Mesendoderm (in vitro differentiated cells): ENCODE measurements around the gene KLHL13.

ENCODE experiments used
- DNase-seq: peaks from one replicate; pipeline ENCODE4 v3.0.0; 2013
- H2AK5ac ChIP-seq: 2 replicates; pipeline ENCODE4 v1.6.1; 2013; ENCODE audit warnings: low read length, inconsistent platforms
- H2BK120ac ChIP-seq: 2 replicates; pipeline ENCODE4 v1.6.1; 2013; ENCODE audit warnings: low read depth, mild to moderate bottlenecking, low read length, moderate library complexity, mixed read lengths
- H2BK15ac ChIP-seq: replicated peaks from 2 replicates; pipeline ENCODE4 v1.6.1; 2013; ENCODE audit warnings: low read depth, mild to moderate bottlenecking, moderate library complexity
- H2BK5ac ChIP-seq: 2 replicates; pipeline ENCODE4 v1.6.1; 2013; ENCODE audit warnings: low read length, inconsistent platforms
- H3K18ac ChIP-seq: 2 replicates; pipeline ENCODE4 v1.6.1; 2013; ENCODE audit warnings: mild to moderate bottlenecking, low read length, mixed read lengths
- H3K23ac ChIP-seq: one replicate; pipeline ENCODE4 v1.6.1; 2013; ENCODE audit warnings: low read length
- H3K27ac ChIP-seq: 2 replicates; pipeline ENCODE4 v1.5.1; 2013; ENCODE audit warnings: low read depth, mild to moderate bottlenecking, inconsistent platforms, low read length, moderate library complexity
- H3K27me3 ChIP-seq: 2 replicates; pipeline ENCODE4 v1.6.1; 2013; ENCODE audit warnings: low read length, control low read depth, mild to moderate bottlenecking, inconsistent platforms; ENCODE audit not compliant: insufficient read depth, poor library complexity
- H3K36me3 ChIP-seq: 2 replicates; pipeline ENCODE4 v1.6.1; 2013; ENCODE audit warnings: low read length, inconsistent platforms; ENCODE audit not compliant: control insufficient read depth, insufficient read depth
- H3K4ac ChIP-seq: one replicate; pipeline ENCODE4 v1.6.1; 2013; ENCODE audit warnings: low read depth, mild to moderate bottlenecking, low read length, moderate library complexity
- H3K4me1 ChIP-seq: 2 replicates; pipeline ENCODE4 v1.6.1; 2013; ENCODE audit warnings: low read depth, low read length, inconsistent platforms; ENCODE audit not compliant: control insufficient read depth
- H3K4me2 ChIP-seq: 2 replicates; pipeline ENCODE4 v1.6.1; 2013; ENCODE audit warnings: low read length
- H3K4me3 ChIP-seq: 2 replicates; pipeline ENCODE4 v1.5.1; 2013; ENCODE audit warnings: mild to moderate bottlenecking, low read length
- H3K56ac ChIP-seq: one replicate; pipeline ENCODE4 v1.6.1; 2013; ENCODE audit warnings: low read length
- H3K79me1 ChIP-seq: 2 replicates; pipeline ENCODE4 v1.6.1; 2013; ENCODE audit warnings: low read length, inconsistent platforms
- H3K79me2 ChIP-seq: 2 replicates; pipeline ENCODE4 v1.6.1; 2013; ENCODE audit warnings: mild to moderate bottlenecking, low read length; ENCODE audit not compliant: control insufficient read depth, insufficient read depth
- H3K9ac ChIP-seq: 2 replicates; pipeline ENCODE4 v1.6.1; 2013; ENCODE audit warnings: low read length, inconsistent platforms
- H4K5ac ChIP-seq: one replicate; pipeline ENCODE4 v1.6.1; 2013; ENCODE audit warnings: low read length
- H4K8ac ChIP-seq: one replicate; pipeline ENCODE4 v1.6.1; 2013; ENCODE audit warnings: low read depth, mild to moderate bottlenecking, control low read depth, low read length, moderate library complexity
- WGBS: extraction: QIAGEN DNeasy Blood & Tissue Kit; methylation state at CpG from one replicate; pipeline ENCODE4 v1.1.7; 2013; ENCODE audit warnings: low lambda C conversion rate, missing lambda C conversion rate; ENCODE audit not compliant: insufficient coverage; ENCODE audit errors: extremely low coverage; 5-methylcytosine and 5-hydroxymethylcytosine counted together

The KLHL13 gene

DNA sequence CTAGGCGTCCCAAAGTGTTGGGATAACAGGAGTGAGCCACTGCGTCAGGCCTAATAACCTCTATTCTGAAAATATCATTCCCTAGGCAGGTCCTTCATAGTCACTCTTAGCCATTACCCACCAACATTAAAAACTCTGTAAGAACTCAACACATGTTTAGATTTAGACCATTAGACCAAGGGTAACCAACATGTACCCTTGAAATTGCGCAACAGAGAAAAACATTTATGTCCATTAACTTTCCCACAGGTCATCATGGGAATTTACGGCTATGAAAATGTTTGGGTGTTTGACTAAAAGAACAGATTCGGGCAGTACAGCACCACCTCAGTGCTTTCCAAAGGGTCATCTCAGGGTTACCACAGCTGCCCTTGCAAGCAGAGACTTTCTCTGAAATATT lies 7.5 kb downstream of the KLHL13 start:
- H4K5ac ChIP-seq, result no peak overlapping the region
- H3K4me1 ChIP-seq, result no peaks in the 10 kb centered on the region
- H2BK120ac ChIP-seq, result no peak overlapping the region
- no peak overlapping the region for H4K8ac ChIP-seq
- no peak overlapping the region for H3K27ac ChIP-seq
- H3K27me3 ChIP-seq, result no peaks in the 10 kb centered on the region
- no peak overlapping the region for H3K18ac ChIP-seq
- H3K4me2 ChIP-seq, result no peak overlapping the region
- no peak overlapping the region for H3K4me3 ChIP-seq
- H3K56ac ChIP-seq, result no peak overlapping the region
- H3K36me3 ChIP-seq, result no peaks in the 10 kb centered on the region
- H3K4ac ChIP-seq, result no peak overlapping the region
- DNase-seq, result no peak
- H3K79me1 ChIP-seq, result no peaks in the 10 kb centered on the region
- no peaks in the 10 kb centered on the region for H3K79me2 ChIP-seq
- H2BK5ac ChIP-seq, result no peak overlapping the region
- H3K9ac ChIP-seq, result no peak overlapping the region
- no peak overlapping the region for H3K23ac ChIP-seq
- no peak overlapping the region for H2BK15ac ChIP-seq
- no CpG with 5 or more reads among the region's 5 CpGs for WGBS
- no peak overlapping the region for H2AK5ac ChIP-seq

DNA sequence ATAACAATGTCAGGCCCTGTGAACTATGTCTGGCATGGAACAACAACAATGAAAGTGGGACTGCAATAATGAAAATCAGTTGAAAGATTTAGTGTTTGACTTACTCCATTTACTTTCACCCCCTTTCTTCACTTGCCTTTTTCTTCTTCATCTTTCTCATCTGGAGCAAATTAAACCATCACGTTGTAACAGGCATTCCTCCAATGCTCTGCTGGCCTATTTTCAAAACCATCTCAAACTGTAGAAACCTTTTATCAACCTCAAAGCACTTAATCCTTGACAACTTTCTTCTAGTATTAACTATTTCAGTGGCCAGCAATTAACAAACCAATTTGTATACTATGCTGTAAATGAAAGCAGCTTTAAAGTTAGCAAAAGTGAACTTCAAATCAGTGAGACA lies 8.3 kb downstream of the KLHL13 start:
- Histone ChIP-seq H3K4me3 (no peak overlapping the region), H3K23ac (no peak overlapping the region), H3K79me1 (no peaks in the 10 kb centered on the region), H4K5ac (no peak overlapping the region), H3K9ac (no peak overlapping the region), H3K18ac (no peak overlapping the region), H4K8ac (no peak overlapping the region), H3K4me1 (no peaks in the 10 kb centered on the region), H3K27ac (no peak overlapping the region), H2BK120ac (no peak overlapping the region), H3K4ac (no peak overlapping the region), H2BK5ac (no peak overlapping the region), H3K36me3 (no peaks in the 10 kb centered on the region), H3K4me2 (no peak overlapping the region), H3K79me2 (no peaks in the 10 kb centered on the region), H3K56ac (no peak overlapping the region), H2BK15ac (no peak overlapping the region), H2AK5ac (no peak overlapping the region), H3K27me3 (no peaks in the 10 kb centered on the region)
- DNase-seq, result no peak
- WGBS, result no CpG with 5 or more reads among the region's 1 CpG

DNA sequence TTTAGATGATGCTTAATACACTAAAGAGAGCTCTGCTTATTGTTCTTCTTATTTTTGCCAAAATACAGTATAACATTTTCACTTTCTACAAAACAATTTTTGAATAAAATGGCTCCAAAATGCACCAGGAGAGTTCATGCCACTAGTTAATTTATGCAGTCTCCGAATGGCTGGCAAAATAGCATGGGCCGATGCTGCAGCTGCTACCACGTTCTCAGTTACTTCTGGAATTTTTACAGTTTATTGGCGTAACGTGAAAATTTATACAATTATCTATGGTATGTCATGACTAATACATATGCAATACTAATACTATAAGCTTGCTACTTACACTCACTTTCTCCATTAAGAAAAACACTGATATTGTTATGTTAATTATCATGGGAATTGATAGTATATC lies 16.5 kb downstream of the KLHL13 start:
- H2AK5ac ChIP-seq, result no peak overlapping the region
- no peak overlapping the region for H4K8ac ChIP-seq
- H3K4ac ChIP-seq, result no peak overlapping the region
- H2BK15ac ChIP-seq, result no peak overlapping the region
- H3K9ac ChIP-seq, result no peak overlapping the region
- H3K27ac ChIP-seq, result no peak overlapping the region
- no peaks in the 10 kb centered on the region for H3K79me2 ChIP-seq
- H3K27me3 ChIP-seq, result no peaks in the 10 kb centered on the region
- no peaks in the 10 kb centered on the region for H3K4me1 ChIP-seq
- no peak overlapping the region for H2BK120ac ChIP-seq
- no peak overlapping the region for H4K5ac ChIP-seq
- DNase-seq, result no peak
- H2BK5ac ChIP-seq, result no peak overlapping the region
- H3K4me2 ChIP-seq, result no peak overlapping the region
- WGBS, result no CpG with 5 or more reads among the region's 5 CpGs
- no peaks in the 10 kb centered on the region for H3K36me3 ChIP-seq
- no peak overlapping the region for H3K56ac ChIP-seq
- H3K18ac ChIP-seq, result no peak overlapping the region
- H3K79me1 ChIP-seq, result no peaks in the 10 kb centered on the region
- no peak overlapping the region for H3K4me3 ChIP-seq
- no peak overlapping the region for H3K23ac ChIP-seq

DNA sequence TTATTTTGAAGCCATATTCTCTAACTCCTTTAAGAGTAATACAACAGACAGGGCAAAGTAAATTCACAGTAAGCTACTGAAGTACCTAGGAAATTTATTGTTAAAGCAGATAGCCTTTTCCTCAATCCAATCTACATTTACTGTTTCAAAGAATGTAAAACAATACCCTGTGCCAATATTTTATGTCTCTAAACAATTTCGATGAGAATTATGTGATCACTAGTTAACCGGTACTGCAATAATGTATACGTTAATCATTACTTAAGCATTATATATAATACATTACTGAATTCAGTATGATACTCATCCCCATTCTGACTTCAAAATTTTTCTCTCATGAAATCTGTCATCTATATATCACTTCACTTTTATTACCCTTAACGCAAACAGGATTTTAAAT lies 28.5 kb downstream of the KLHL13 start:
- WGBS, result 100% methylated on average over 1 of the region's 4 CpGs
- Histone ChIP-seq H3K79me2 (no peaks in the 10 kb centered on the region), H4K8ac (no peak overlapping the region), H3K23ac (no peak overlapping the region), H3K56ac (no peak overlapping the region), H2BK15ac (no peak overlapping the region), H3K4ac (no peak overlapping the region), H3K36me3 (no peaks in the 10 kb centered on the region), H2BK5ac (no peak overlapping the region), H3K9ac (no peak overlapping the region), H2BK120ac (no peak overlapping the region), H3K27ac (no peak overlapping the region), H4K5ac (no peak overlapping the region), H3K79me1 (no peaks in the 10 kb centered on the region), H2AK5ac (no peak overlapping the region), H3K27me3 (no peaks in the 10 kb centered on the region), H3K4me2 (no peak overlapping the region), H3K4me3 (no peak overlapping the region), H3K18ac (no peak overlapping the region), H3K4me1 (no peaks in the 10 kb centered on the region)
- no peak for DNase-seq

DNA sequence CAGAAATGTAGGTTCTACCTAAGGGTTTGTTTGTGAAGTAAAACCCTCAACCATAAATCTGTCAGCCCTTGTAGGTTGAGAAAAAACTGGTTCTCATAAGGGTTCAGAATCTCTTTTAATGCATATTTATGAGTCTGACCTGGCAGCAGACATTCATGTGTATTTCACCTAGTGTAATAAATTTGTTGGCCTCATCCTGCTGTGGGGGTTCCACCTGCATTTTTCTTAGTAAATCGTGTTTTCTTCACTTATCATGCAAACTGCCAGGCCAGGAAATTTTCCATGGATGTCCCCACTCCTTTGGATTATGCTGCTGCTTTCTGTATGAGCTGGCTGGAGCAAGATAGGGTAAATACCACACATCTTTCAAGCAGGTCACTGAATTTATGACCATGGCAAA lies 42.4 kb downstream of the KLHL13 start:
- Histone ChIP-seq H2BK15ac (no peak overlapping the region), H3K56ac (no peak overlapping the region), H3K4me2 (no peak overlapping the region), H3K27me3 (no peaks in the 10 kb centered on the region), H3K36me3 (no peaks in the 10 kb centered on the region), H3K79me1 (no peaks in the 10 kb centered on the region), H4K8ac (no peak overlapping the region), H3K79me2 (no peaks in the 10 kb centered on the region), H3K4me1 (no peaks in the 10 kb centered on the region), H2BK5ac (no peak overlapping the region), H3K18ac (no peak overlapping the region), H4K5ac (no peak overlapping the region), H2AK5ac (no peak overlapping the region), H3K4me3 (no peak overlapping the region), H3K9ac (no peak overlapping the region), H3K23ac (no peak overlapping the region), H3K27ac (no peak overlapping the region), H2BK120ac (no peak overlapping the region), H3K4ac (no peak overlapping the region)
- no peak for DNase-seq
- no CpG with 5 or more reads among the region's 1 CpG for WGBS

DNA sequence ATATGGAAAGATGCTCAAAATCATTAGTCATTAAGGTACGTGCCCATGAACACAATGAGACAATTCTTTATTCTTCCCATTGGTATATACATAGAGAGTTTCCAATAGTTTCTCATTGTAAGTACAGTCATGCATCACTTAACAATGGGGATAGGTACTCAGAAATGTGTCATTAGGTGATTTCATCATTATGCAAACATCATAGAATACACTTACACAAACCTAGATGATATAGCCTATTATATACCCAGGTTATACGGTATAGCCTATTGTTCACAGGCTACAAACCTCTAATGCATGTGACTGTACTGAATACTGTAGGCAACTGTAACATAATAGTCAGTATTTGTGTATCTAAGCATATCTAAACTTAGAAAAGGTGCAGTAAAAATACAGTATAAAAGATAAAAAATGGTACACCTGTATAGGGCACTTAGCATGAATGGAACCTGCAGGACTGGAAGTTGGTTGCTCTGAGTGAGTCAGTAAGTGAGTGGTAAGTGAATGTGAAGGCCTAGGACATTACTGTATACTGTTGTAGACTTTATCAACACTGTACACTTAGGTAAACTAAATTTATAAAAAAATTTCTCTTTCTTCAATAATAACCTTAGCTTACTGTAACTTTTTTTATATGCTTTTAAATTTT lies 49.6 kb downstream of the KLHL13 start:
- no peak overlapping the region for H3K4me3 ChIP-seq
- H2BK5ac ChIP-seq, result no peak overlapping the region
- H3K4ac ChIP-seq, result no peak overlapping the region
- no peak overlapping the region for H2AK5ac ChIP-seq
- no peaks in the 10 kb centered on the region for H3K27me3 ChIP-seq
- no peaks in the 10 kb centered on the region for H3K36me3 ChIP-seq
- H3K56ac ChIP-seq, result no peak overlapping the region
- no peaks in the 10 kb centered on the region for H3K79me1 ChIP-seq
- no peak for DNase-seq
- no peak overlapping the region for H3K18ac ChIP-seq
- no peak overlapping the region for H4K5ac ChIP-seq
- H3K4me1 ChIP-seq, result no peaks in the 10 kb centered on the region
- no peak overlapping the region for H3K27ac ChIP-seq
- H3K9ac ChIP-seq, result no peak overlapping the region
- no peak overlapping the region for H4K8ac ChIP-seq
- no peak overlapping the region for H3K4me2 ChIP-seq
- WGBS, result no CpG with 5 or more reads among the region's 2 CpGs
- no peak overlapping the region for H3K23ac ChIP-seq
- no peak overlapping the region for H2BK15ac ChIP-seq
- H3K79me2 ChIP-seq, result no peaks in the 10 kb centered on the region
- no peak overlapping the region for H2BK120ac ChIP-seq
